Measurements from ENCODE around the gene RHBDL1.

RHBDL1 gene

DNA sequence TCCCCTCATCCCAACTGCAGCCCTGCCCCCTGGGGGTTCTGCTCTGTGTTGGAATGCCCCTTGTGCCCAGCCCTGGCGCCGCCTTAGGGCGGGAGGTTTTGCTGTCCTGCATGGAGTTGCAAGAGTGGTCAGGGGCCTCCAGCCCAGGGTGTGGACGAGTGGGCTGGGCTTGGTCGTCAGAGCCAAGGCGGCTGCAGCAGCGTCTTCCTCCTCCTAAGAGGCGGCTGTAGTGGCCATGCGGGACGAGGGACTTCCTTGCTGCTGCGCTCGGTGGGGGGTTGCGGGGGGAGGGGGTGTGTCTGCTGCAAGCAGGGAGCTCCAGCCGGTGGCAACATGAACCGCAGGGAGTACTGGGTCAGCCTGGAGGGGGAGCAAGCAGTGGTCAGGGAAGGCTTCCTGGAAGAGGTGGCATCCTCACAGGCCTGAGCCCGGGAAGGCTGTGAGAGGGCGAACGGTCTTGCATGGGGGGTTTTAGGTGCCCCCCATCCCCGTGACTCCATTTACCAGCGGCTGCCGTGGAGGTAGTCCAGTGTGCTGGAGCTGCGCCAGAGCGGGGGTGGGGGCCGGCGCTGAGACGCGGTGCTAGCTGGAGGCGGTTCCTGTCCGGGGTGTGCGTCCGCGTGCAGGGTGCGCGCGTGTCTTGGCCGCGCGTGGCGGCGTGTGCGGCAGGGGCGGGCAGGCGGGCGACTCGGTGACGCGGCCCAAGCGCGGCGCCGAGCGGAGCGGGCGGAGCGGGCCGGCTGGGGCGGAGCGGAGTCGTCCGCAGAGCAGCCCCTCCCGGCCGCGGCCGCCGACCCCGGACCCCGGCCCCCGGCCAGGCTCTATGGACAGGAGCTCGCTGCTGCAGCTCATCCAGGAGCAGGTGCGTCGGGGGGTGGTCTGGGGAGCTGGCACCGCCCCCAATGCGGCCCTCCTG, at the start of gene RHBDL1:
RHBDL1 (plus strand) TSS at position 704 of the 916 bp plus-strand sequence; CDS start at position 824, 120 bp downstream.
- peak; percentile 55 for DNase-seq (ENCODE audit: low spot score)

- no peak for DNase-seq (ENCODE audit: low spot score)
These were observed 49.3 kb upstream of the RHBDL1 start for GRCh38 chr16:625977-626765.

DNA sequence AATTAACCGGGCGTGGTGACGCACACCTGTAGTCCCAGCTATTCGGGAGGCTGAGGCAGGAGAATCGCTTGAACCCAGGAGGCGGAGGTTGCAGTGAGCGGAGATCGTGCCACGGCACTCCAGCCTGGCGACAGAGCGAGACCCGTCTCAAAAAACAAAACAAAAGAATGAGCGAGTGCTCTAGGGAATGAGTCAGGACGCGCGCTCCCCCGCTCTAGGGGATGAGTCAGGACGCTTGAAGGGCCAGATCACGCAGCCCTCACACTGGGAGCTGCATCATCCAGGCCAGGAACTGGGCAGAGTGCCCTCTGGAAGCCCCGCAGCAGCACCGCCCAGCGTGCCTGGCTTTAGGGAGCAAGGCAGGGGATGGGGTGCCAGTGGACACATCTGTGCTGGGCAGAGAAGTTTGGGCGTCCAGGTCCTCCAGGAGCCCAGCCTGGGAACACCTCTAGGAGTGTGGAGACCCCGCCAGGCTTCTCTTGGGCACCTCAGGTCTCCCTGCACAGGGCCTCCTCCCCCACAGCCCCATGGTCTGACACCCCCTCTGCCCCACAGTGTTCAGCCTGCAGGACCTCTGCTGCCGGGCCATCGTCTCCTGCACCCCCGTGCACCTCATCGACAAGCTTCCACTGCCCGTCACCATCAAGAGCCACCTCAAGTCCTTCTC, 48.6 kb upstream of the RHBDL1 start:
- DNase-seq (ENCODE audit: low spot score), result peak; percentile 93

- DNase-seq (ENCODE audit: low spot score), result peak; percentile 75
These were observed 47.8 kb upstream of the RHBDL1 start for GRCh38 chr16:627454-628239.

GRCh38 chr16:628321-629061, 47.0 kb upstream of the RHBDL1 start:
- no peak for DNase-seq (ENCODE audit: low spot score)

DNA sequence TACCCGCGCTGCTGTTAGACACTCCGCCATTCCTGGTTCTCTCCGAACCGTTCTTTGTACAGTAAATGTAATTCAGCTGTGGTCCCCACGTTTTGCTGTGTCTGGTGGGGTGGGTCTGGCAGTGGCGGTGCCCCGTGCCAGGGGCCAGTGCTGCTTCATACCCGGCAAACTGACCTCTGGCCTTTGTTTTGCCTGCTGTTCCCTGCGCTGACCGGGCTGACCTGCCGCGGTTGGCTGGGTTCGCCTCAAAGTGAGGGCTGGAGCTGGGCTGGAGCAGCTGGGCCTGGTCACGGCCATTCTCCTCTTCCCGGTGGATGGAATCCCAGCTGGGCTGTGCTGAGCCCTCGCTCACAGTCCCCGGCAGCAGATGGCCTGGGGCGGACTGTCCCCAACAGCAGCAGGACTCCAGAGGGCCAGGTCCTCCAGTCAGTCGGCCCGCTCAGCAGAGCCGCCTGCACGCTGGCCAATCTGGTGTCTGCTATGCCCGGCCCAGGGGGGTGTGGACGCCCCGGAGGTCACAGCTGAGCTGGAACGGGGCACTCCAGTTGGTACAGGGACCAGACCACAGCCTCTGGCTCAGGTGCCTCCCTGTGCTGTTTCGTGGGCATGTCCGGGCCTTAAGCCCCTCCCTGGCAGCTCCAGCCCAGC, 46.2 kb upstream of the RHBDL1 start:
- no peak for DNase-seq (ENCODE audit: low spot score)

DNA sequence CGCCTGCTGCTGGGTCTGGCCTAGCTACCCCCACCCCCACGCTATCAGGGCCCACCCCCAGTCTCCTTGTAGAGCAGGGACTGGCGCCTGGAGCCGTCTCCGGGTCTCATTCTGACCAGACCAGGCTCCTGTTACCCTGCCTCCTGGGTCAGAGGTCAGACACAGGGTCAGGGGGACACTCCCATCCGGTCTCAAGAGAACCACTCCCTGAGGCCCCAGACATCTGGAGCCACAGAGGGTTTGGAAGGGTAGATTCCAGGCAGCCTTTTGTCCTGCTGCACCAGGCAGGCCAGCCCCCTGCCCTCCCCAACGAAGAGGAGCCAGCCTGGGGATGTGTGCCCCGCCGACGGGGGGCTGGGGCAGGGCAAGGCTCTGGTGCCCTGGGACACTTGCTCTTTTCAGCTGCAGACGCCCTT, 45.6 kb upstream of the RHBDL1 start:
- no peak for DNase-seq (ENCODE audit: low spot score)

DNA sequence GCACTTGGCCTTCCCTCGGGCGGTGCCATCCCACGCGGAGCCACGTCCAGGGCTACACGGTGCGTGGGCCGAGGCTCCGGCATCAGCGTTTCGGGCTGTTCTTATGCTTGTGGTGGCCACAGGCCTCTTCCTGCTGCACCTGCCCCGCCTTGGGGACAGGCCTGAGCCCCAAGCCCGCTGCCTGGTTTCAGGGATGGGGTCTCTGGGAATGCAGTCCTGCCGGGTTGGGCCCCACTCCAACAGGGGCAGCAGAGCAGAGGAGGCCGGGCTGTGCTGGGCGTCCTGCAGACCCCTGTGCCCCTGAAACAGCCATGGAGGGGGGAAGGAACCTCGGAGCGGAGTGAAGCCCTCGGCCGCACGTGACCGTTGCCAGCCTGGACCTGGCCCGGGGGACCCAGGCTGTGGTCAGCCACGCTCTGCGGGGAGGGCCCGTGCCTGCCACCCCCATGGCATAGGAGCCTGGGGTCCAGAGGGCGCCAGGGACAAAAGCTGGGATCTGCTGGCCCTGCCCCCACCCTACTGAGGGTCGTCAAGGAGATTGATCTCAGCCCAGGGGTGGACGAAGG, 45.1 kb upstream of the RHBDL1 start:
- DNase-seq (ENCODE audit: low spot score), result no peak

DNA sequence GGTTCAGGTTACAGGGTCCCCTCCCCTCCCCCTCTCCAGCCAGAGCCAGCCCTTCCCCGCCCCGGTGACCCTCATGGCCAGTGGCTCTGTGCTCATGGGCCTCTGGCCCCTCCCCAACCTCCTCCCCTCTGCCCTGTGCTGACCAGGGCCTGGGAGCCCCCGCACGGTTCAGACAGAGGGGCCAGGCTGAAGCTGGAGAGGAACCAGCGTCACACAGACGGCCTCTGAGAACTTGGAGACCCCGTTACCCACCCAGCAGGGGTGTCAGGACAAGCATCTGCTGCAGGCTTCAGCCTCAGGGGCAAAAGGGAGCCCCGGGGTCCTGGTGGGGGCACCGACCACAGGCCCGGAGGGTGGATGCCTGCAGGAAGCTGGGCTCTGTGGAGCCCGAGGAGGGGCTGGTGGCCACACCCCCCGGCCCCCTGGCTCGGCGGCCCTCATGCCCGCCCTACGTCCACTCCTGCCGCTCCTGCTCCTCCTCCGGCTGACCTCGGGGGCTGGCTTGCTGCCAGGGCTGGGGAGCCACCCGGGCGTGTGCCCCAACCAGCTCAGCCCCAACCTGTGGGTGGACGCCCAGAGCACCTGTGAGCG, 44.6 kb upstream of the RHBDL1 start, which contains the start of gene WFIKKN1:
WFIKKN1 (plus strand) TSS at position 171 of the 591 bp plus-strand sequence; CDS start at position 440, 269 bp downstream.
- DNase-seq (ENCODE audit: low spot score), result peak; percentile 41

- no peak for DNase-seq (ENCODE audit: low spot score)
These were observed 43.6 kb upstream of the RHBDL1 start for GRCh38 chr16:631808-632358.

- DNase-seq (ENCODE audit: low spot score), result no peak
These were observed 42.8 kb upstream of the RHBDL1 start for GRCh38 chr16:632486-633335.

DNA sequence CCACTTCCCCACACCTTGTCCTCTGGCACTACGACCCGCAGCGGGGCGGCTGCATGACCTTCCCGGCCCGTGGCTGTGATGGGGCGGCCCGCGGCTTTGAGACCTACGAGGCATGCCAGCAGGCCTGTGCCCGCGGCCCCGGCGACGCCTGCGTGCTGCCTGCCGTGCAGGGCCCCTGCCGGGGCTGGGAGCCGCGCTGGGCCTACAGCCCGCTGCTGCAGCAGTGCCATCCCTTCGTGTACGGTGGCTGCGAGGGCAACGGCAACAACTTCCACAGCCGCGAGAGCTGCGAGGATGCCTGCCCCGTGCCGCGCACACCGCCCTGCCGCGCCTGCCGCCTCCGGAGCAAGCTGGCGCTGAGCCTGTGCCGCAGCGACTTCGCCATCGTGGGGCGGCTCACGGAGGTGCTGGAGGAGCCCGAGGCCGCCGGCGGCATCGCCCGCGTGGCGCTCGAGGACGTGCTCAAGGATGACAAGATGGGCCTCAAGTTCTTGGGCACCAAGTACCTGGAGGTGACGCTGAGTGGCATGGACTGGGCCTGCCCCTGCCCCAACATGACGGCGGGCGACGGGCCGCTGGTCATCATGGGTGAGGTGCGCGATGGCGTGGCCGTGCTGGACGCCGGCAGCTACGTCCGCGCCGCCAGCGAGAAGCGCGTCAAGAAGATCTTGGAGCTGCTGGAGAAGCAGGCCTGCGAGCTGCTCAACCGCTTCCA, 42.0 kb upstream of the RHBDL1 start:
- no peak for DNase-seq (ENCODE audit: low spot score)

DNA sequence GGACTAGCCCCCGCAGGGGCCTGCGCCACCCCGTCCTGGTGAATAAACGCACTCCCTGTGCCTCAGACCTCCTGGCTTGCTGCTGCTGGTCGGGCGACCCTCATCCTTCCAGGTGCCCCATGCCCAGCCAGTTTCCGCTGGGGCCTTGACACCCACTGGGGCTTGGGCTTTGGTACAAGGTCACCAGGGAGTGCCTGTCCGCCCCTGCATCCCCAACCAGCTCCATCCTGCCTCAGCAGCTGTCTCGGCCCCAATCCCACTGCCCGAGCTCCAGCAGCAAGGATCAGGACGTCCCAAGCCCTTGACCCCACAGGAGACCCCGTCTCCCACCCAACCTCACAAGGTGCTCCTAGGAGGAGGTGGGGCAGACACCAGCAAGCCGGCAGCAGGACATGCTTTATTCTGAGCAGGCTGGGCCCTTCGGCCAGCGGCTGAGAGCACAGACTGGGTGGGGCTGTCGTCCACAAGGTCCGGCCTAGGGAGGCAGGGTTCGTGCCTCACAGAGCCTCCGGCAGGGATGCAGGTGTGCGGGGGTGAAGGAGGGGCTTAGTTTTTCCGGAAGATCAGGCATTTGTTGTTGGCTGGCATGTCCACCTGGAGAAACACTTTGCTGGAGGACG, 41.3 kb upstream of the RHBDL1 start:
- no peak for DNase-seq (ENCODE audit: low spot score)

DNA sequence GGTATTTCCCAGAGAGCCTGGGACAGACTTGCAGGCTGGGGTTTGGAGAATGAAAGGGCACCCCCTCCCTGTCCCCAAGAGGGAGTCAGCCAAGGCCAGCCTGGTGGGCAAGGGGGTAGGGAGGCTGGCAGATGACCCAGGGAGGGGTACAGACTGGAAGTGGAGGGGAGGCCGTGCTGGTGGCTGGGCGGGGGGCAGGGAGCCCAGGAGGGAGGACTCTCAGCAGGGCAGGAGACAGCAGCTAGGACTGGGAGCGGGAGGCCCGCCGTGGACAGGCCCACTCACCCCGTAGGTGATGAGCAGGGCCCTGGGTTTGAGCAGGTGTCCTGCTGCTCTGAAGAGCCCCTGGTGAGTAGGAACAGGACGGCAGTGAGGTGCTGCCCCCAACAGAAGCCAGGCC, 40.5 kb upstream of the RHBDL1 start:
- no peak for DNase-seq (ENCODE audit: low spot score)

- DNase-seq (ENCODE audit: low spot score), result no peak
These were observed 39.8 kb upstream of the RHBDL1 start for GRCh38 chr16:635573-636205.

DNA sequence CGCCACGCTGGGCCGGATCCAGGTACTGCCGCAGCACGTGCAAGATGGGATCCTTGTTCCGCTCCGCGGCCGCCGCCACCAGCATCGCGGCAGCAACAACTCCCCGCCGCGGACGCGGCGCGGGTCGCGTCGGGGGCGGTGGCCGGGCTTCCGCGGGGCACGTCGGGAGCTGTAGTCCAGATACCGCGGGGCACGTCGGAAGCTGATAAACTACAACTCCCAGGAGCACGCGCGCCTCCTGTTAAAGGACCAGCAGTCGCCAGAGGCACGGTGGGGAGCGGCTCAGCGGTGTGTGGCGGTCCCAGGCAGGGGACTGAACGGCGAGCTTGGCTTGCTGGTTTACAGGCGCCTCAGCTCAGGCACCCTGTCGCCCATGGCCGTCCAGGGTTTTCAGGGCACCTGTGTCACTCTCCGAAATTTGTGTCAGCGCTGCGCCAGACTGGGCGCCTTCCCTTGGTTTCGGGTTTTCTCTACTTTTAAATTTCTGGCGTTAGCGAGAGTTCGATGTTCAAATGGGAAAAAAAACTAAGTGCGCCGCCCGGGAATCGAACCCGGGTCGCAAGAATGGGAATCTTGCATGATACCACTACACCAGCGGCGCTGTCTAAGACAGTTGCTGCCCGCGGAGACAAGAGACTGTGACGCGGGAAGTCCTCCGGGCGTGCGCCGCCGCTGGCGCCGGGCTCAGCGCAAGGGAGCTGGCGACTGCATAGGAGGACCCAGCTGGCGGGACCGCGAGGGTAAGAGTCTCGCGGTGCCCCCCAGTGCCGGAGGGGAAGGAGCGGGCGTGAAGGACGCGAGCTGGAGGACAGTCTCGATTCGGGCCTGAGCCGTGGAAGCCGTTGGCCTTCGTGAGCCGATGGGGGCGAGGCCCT, 39.0 kb upstream of the RHBDL1 start, which contains the start of gene METTL26:
METTL26 (minus strand) TSS at position 100 of the 875 bp plus-strand sequence; CDS start at position 85, 15 bp downstream.
- DNase-seq (ENCODE audit: low spot score), result peak; percentile 95
